Measurements from ENCODE around the gene ARL15. TPM values are rescaled to one million over a fixed set of nuclear protein-coding genes. Genes with fewer than 3 reads are reported as not detected.

The ARL15 gene
- total and polyA plus RNA-seq, 2 of the 4 experiments (the other 2 are of a cell fraction): 7.3 to 19.2 TPM

- BruUV-seq (replicated peaks): no TSS peak
- Histone ChIP-seq H3K4me1 (ENCODE audit: control insufficient read depth, insufficient read depth, low read length) (no peaks in the 10 kb centered on the region), H3K27ac (ENCODE audit: insufficient read depth, low read length) (no peak overlapping the region), H2BK5ac (ENCODE audit: low read depth, low read length, poor library complexity, severe bottlenecking) (no peak overlapping the region), H3K9me1 (ENCODE audit: insufficient read depth, low read length) (no peaks in the 10 kb centered on the region), H3K4me3 (ENCODE audit: insufficient read depth, low read depth, low read length) (no peak overlapping the region), H3K18ac (ENCODE audit: low read depth, low read length) (no peak overlapping the region), H4K8ac (ENCODE audit: low read depth in 2 of 2, low read length in 2 of 2) (no peak overlapping the region), H2BK20ac (ENCODE audit: low read depth, low read length) (no peak overlapping the region), H2BK15ac (ENCODE audit: low read depth, low read length) (no peak overlapping the region), H3K4me2 (ENCODE audit: low read depth, low read length) (no peak overlapping the region), H2BK120ac (ENCODE audit: low read depth, low read length) (no peak overlapping the region), H4K91ac (ENCODE audit: insufficient read depth, low read depth, low read length) (no peak overlapping the region), H4K5ac (ENCODE audit: low read depth, low read length) (no peak overlapping the region), H3K14ac (replicated peaks; ENCODE audit: low read depth, low read length) (no peak overlapping the region), H2AK5ac (ENCODE audit: low read depth, low read length) (no peak overlapping the region), H3K9me3 (ENCODE audit: control insufficient read depth, insufficient read depth, low read length) (peaks cover 5% of the 10 kb centered on the region), H2AK9ac (replicated peaks; ENCODE audit: low read depth, low read length, poor library complexity) (no peak overlapping the region), H3K79me1 (ENCODE audit: low read depth in 1 of 2, low read length in 2 of 2) (no peaks in the 10 kb centered on the region), H2AFZ (replicated peaks; ENCODE audit: low read length, poor library complexity) (no peak overlapping the region), H3K27me3 (ENCODE audit: control insufficient read depth, insufficient read depth, low read length) (peaks cover 2% of the 10 kb centered on the region; the same call in 1 of the 2 replicates), H3K56ac (ENCODE audit: extremely low read depth, insufficient read depth, low read length) (no peak overlapping the region), H3K23ac (ENCODE audit: low read depth, low read length) (no peak overlapping the region), H3K4ac (ENCODE audit: low read depth, low read length) (no peak overlapping the region), H3K36me3 (ENCODE audit: control insufficient read depth, insufficient read depth, low read length) (no peaks in the 10 kb centered on the region), H3K9ac (ENCODE audit: low read depth, low read length) (no peak overlapping the region), H4K20me1 (ENCODE audit: insufficient read depth, low read length) (no peaks in the 10 kb centered on the region)
- WGBS, 2 experiments (ENCODE audit: extremely low coverage in 2 of 2, insufficient read length in 1 of 2): 100% methylated on average over 1 of the region's 5 CpGs; no CpG with 5 or more reads in 1 of the 2 experiments
- CTCF ChIA-PET: no interaction called here
- intact Hi-C loops (cut with micrococcal nuclease) (no loop called here), in situ Hi-C loops (cut with MboI; ENCODE audit: low sequenced_read_pairs) (no loop called here), dilution Hi-C loops (cut with HindIII; ENCODE audit: low sequenced_read_pairs, unreplicated experiment) (no loop called here)
- TF ChIP-seq USF2 (IDR thresholded peaks at IDR 0.05; ENCODE audit: low read depth, low read length) (no peak), FOS (IDR thresholded peaks at IDR 0.05; ENCODE audit: low read depth, low read length) (no peak), RCOR1 (IDR thresholded peaks at IDR 0.05; ENCODE audit: insufficient replicate concordance, low read length) (no peak), MAZ (IDR thresholded peaks at IDR 0.05; ENCODE audit: borderline replicate concordance, low read depth, low read length) (no peak), BHLHE40 (IDR thresholded peaks at IDR 0.05; ENCODE audit: low read depth, low read length) (no peak), NFE2L2 (IDR thresholded peaks at IDR 0.05; ENCODE audit: low read depth, low read length) (no peak), MXI1 (IDR thresholded peaks at IDR 0.05; ENCODE audit: borderline replicate concordance, low read depth, low read length) (no peak), SMC3 (IDR thresholded peaks at IDR 0.05; ENCODE audit: low read depth, low read length) (no peak), MAFK (IDR thresholded peaks at IDR 0.05; ENCODE audit: low read depth, low read length) (no peak), RAD21 (IDR thresholded peaks at IDR 0.05; ENCODE audit: low read length) (no peak)
- DNase-seq (no peak), ATAC-seq (ENCODE audit: low read depth) (no peak)
- POLR2A ChIA-PET (ENCODE audit: unreplicated experiment): no interaction called here
These were observed 37.0 kb upstream of the ARL15 start for GRCh38 chr5:54347221-54347865.
